GM12878 (cell line): Measurements from ENCODE around the gene MYH9.

Experiments used
- CTCF ChIP-seq, 3 experiments: IDR thresholded peaks in 2 of 3; conservative IDR thresholded peaks in 1 of 3; 2 replicates each; pipeline ENCODE4 v1.5.1; 2011; ENCODE audit warnings: low read depth in 3 of 3, low read length in 3 of 3, mild to moderate bottlenecking in 3 of 3, control low read depth in 2 of 3, moderate library complexity in 2 of 3, inconsistent platforms in 1 of 3, mixed read lengths in 1 of 3; ENCODE audit not compliant: control insufficient read depth in 2 of 3, insufficient read depth in 1 of 3; ENCODE audit errors: extremely low read depth in 1 of 3
- EZH2 ChIP-seq: IDR thresholded peaks from 2 replicates; pipeline ENCODE4 v1.6.1; 2012; ENCODE audit warnings: low read depth, mild to moderate bottlenecking, control low read depth, inconsistent platforms, low read length, borderline replicate concordance; ENCODE audit not compliant: control insufficient read depth
- MTA2 ChIP-seq: fragments of 450-650 bp; IDR thresholded peaks from 2 replicates; pipeline ENCODE4 v1.6.1; 2016; ENCODE audit warnings: low read depth, mild to moderate bottlenecking, moderate library complexity
- POLR2A ChIP-seq: IDR thresholded peaks from 2 replicates; pipeline ENCODE4 v1.6.1; 2011; ENCODE audit warnings: low read depth, mild to moderate bottlenecking, low read length
- REST ChIP-seq: IDR thresholded peaks from 2 replicates; pipeline ENCODE4 v1.6.1; 2012; ENCODE audit warnings: mild to moderate bottlenecking, low read depth, low read length
- TF ChIP-seq, protein P1 (sequence below): IDR thresholded peaks from 2 replicates; pipeline ENCODE4 v1.6.1; 2012; ENCODE audit warnings: low read length, inconsistent platforms

- TF ChIP-seq EZH2, result no peak
- TF ChIP-seq MTA2, result no peak
- TF ChIP-seq CTCF (IDR thresholded peaks at IDR 0.05 in 2 of 3, conservative IDR thresholded peaks at IDR 0.05 in 1 of 3; ENCODE audit: control insufficient read depth in 2 of 3, extremely low read depth in 1 of 3, insufficient read depth in 1 of 3, low read depth in 3 of 3, low read length in 3 of 3), result no peak
- TF ChIP-seq REST, result no peak
- no peak for TF ChIP-seq POLR2A
- TF ChIP-seq, protein P1, sequence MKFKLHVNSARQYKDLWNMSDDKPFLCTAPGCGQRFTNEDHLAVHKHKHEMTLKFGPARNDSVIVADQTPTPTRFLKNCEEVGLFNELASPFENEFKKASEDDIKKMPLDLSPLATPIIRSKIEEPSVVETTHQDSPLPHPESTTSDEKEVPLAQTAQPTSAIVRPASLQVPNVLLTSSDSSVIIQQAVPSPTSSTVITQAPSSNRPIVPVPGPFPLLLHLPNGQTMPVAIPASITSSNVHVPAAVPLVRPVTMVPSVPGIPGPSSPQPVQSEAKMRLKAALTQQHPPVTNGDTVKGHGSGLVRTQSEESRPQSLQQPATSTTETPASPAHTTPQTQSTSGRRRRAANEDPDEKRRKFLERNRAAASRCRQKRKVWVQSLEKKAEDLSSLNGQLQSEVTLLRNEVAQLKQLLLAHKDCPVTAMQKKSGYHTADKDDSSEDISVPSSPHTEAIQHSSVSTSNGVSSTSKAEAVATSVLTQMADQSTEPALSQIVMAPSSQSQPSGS, result no peak
Observed at GRCh38 chr22:36339171-36340065, 48.3 kb downstream of the MYH9 start.
